ENCODE data around the gene WFDC1.
"Not testable (repeated sequence)": the region's sequence is repeated elsewhere in the genome, so short reads cannot be mapped to it uniquely, and the experiment has no call there.

WFDC1 gene

DNA sequence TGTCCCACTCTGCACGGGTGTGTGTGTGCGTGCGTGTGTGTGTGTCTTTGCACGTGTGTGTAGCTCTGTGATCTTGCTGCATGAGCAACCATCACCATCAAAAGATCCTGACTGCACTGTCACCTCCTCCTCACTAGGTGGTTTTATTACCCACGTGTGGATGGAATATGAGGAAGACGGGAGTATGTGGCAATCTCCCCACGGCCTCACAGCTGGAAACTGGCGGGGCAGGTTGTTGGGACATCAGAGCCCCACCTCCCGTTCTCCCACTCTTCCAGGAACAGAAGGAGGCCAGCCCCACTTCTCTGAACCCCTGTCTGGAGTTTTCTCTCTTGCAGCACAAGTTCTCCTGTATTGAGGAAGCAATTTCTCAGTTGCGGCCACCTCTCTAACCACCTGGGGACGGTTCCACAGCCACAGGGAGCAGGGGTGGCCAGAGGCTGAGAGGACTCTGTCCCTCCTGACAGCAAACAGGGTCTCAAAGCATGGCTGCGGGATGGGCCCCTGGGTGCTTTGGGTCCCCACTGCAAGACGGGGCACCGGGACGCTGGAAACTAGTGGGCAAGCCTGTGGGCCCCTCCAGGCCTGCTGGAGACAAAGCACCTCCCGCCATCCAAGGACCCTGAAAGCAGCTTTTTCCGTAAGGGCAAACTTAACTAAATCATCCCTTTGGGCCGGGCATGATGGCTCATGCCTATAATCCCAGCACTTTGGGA is 45.8 kb downstream of the WFDC1 start:
- H3K79me2 ChIP-seq (ENCODE audit: insufficient read depth, low read length): no peaks in the 10 kb centered on the region
- no peak overlapping the region for H3K27ac ChIP-seq (ENCODE audit: low read length)
- H3K4me1 ChIP-seq (ENCODE audit: insufficient read depth, low read length): no peaks in the 10 kb centered on the region
- no peak overlapping the region for H3K4me2 ChIP-seq (ENCODE audit: insufficient read depth, low read length)
- H4K20me1 ChIP-seq (ENCODE audit: insufficient read depth, low read length): peaks cover 3% of the 10 kb centered on the region; the same call in 1 of the 2 replicates
- TF ChIP-seq, protein P1, sequence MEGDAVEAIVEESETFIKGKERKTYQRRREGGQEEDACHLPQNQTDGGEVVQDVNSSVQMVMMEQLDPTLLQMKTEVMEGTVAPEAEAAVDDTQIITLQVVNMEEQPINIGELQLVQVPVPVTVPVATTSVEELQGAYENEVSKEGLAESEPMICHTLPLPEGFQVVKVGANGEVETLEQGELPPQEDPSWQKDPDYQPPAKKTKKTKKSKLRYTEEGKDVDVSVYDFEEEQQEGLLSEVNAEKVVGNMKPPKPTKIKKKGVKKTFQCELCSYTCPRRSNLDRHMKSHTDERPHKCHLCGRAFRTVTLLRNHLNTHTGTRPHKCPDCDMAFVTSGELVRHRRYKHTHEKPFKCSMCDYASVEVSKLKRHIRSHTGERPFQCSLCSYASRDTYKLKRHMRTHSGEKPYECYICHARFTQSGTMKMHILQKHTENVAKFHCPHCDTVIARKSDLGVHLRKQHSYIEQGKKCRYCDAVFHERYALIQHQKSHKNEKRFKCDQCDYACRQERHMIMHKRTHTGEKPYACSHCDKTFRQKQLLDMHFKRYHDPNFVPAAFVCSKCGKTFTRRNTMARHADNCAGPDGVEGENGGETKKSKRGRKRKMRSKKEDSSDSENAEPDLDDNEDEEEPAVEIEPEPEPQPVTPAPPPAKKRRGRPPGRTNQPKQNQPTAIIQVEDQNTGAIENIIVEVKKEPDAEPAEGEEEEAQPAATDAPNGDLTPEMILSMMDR (IDR thresholded peaks at IDR 0.05; ENCODE audit: borderline replicate concordance, extremely low read depth, low read length, poor library complexity, severe bottlenecking): no peak
- no peak for TF ChIP-seq EZH2 (IDR thresholded peaks at IDR 0.05; ENCODE audit: borderline replicate concordance, low read depth, low read length, severe bottlenecking)
- ATAC-seq (ENCODE audit: insufficient read depth, low read depth) (no peak), DNase-seq (no peak)
- no peaks in the 10 kb centered on the region for H3K36me3 ChIP-seq (ENCODE audit: insufficient read depth, low read length)
- no peak overlapping the region for H2AFZ ChIP-seq (ENCODE audit: low read depth, low read length)
- H3K4me3 ChIP-seq (ENCODE audit: low read depth in 1 of 2, low read length in 2 of 2): no peak overlapping the region
- H3K27me3 ChIP-seq (ENCODE audit: insufficient read depth, low read length, poor library complexity): peaks cover 6% of the 10 kb centered on the region
- H3K9ac ChIP-seq (ENCODE audit: low read depth, low read length): no peak overlapping the region
- H3K9me3 ChIP-seq (ENCODE audit: insufficient read depth, low read length, severe bottlenecking): no peaks in the 10 kb centered on the region

DNA sequence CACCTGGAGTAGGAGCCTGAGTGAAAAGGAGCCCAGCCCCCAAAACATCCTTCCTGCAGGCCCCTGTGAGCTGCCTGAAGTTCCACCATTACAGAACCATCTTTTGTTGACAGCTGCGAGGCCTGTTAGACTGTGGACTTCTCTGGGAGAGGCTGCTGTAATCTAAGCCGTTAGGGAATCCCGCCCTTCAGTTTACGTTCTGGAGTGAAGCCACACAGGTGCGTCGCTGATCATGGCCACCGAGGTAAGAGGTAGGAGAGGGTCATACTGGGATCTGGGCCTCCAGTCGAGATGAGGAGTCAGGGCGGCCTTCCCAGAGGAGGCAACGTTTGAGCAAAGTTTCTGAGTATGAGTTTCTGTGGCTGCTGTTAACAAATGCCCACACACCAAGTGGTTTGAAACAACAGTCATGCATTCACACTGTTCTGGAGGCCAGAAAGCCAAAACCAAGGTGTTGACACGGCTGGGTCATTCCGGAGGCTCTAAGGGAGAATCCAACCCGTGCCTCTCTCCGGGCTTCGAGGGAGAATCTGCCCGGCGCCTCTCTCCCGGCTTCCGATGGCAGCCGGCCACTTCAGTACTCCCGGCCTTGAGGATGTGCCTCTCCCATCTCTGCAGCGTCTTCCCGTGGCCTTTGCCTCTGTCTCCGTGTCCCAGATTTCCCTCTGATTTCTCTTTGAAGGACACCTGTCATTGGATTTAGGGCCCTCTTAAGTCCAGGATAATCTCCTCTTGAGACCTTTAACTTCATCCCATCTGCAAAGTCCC is 47.0 kb downstream of the WFDC1 start:
- Histone ChIP-seq H3K36me3 (ENCODE audit: insufficient read depth, low read length) (no peaks in the 10 kb centered on the region), H2AFZ (ENCODE audit: low read depth, low read length) (no peak overlapping the region), H3K4me2 (ENCODE audit: insufficient read depth, low read length) (no peak overlapping the region), H3K27me3 (ENCODE audit: insufficient read depth, low read length, poor library complexity) (peaks cover 6% of the 10 kb centered on the region), H3K9ac (ENCODE audit: low read depth, low read length) (no peak overlapping the region), H3K4me1 (ENCODE audit: insufficient read depth, low read length) (no peaks in the 10 kb centered on the region), H4K20me1 (ENCODE audit: insufficient read depth, low read length) (peaks cover 3% of the 10 kb centered on the region; the same call in 1 of the 2 replicates), H3K79me2 (ENCODE audit: insufficient read depth, low read length) (no peaks in the 10 kb centered on the region), H3K27ac (ENCODE audit: low read length) (no peak overlapping the region), H3K9me3 (ENCODE audit: insufficient read depth, low read length, severe bottlenecking) (no peaks in the 10 kb centered on the region), H3K4me3 (ENCODE audit: low read depth in 1 of 2, low read length in 2 of 2) (no peak overlapping the region)
- no peak for TF ChIP-seq EZH2 (IDR thresholded peaks at IDR 0.05; ENCODE audit: borderline replicate concordance, low read depth, low read length, severe bottlenecking)
- TF ChIP-seq, protein P1 (IDR thresholded peaks at IDR 0.05; ENCODE audit: borderline replicate concordance, extremely low read depth, low read length, poor library complexity, severe bottlenecking): no peak
- ATAC-seq (ENCODE audit: insufficient read depth, low read depth): no peak
- DNase-seq: no peak

DNA sequence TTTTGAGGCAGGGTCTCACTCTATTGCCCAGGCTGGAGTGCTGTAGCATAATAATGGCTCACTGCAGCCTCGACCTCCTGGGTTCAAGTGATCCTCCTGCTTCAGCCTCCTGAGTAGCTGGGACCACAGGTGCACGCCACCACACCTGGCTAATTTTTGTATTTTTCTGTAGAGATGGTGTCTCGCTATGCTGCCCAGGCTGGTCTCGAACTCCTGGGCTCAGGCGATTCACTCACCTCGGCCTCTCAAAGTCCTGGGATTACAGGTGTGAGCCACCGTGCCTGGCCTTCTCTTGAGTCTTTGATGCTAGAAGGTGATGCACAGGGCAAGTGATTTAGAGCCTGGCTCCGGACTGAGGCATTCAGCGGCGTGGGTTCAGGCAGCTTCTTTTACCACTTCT is 49.1 kb downstream of the WFDC1 start:
- ATAC-seq (ENCODE audit: insufficient read depth, low read depth); H3K27me3 ChIP-seq (ENCODE audit: insufficient read depth, low read length, poor library complexity); H3K4me2 ChIP-seq (ENCODE audit: insufficient read depth, low read length); H2AFZ ChIP-seq (ENCODE audit: low read depth, low read length); H4K20me1 ChIP-seq (ENCODE audit: insufficient read depth, low read length); H3K27ac ChIP-seq (ENCODE audit: low read length); DNase-seq; H3K4me1 ChIP-seq (ENCODE audit: insufficient read depth, low read length); H3K9ac ChIP-seq (ENCODE audit: low read depth, low read length); H3K9me3 ChIP-seq (ENCODE audit: insufficient read depth, low read length, severe bottlenecking); H3K4me3 ChIP-seq (ENCODE audit: low read depth in 1 of 2, low read length in 2 of 2); H3K36me3 ChIP-seq (ENCODE audit: insufficient read depth, low read length); H3K79me2 ChIP-seq (ENCODE audit: insufficient read depth, low read length): not testable (repeated sequence)

DNA sequence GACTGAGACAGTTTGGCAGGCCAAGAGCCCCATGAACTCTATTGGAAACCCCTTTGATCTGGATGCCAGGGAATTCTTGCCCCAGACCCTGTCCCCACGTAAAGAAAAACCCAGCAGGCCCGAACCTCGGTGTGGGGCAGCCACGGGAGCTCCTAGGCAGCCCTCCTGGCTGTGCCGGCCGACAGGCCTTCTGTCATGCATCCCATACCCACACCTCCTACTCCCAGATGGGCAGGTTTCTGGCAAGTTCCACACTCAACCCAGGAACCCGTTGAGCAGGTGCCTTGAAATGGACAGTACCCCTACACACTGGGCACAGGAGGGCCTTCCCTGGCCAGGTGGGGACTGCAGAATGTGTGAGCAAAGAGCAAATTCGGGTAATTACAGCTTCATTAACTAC is 50.1 kb downstream of the WFDC1 start:
- no peak overlapping the region for H3K4me3 ChIP-seq (ENCODE audit: low read depth in 1 of 2, low read length in 2 of 2)
- DNase-seq (no peak), ATAC-seq (ENCODE audit: insufficient read depth, low read depth) (no peak)
- H3K4me1 ChIP-seq (ENCODE audit: insufficient read depth, low read length): no peaks in the 10 kb centered on the region
- H4K20me1 ChIP-seq (ENCODE audit: insufficient read depth, low read length): peaks cover 3% of the 10 kb centered on the region; the same call in 1 of the 2 replicates
- H3K9ac ChIP-seq (ENCODE audit: low read depth, low read length): no peak overlapping the region
- H3K27ac ChIP-seq (ENCODE audit: low read length): no peak overlapping the region
- H3K4me2 ChIP-seq (ENCODE audit: insufficient read depth, low read length): no peak overlapping the region
- no peaks in the 10 kb centered on the region for H3K79me2 ChIP-seq (ENCODE audit: insufficient read depth, low read length)
- H2AFZ ChIP-seq (ENCODE audit: low read depth, low read length): no peak overlapping the region
- H3K9me3 ChIP-seq (ENCODE audit: insufficient read depth, low read length, severe bottlenecking): no peaks in the 10 kb centered on the region
- TF ChIP-seq EZH2 (IDR thresholded peaks at IDR 0.05; ENCODE audit: borderline replicate concordance, low read depth, low read length, severe bottlenecking): no peak
- TF ChIP-seq, protein P1 (IDR thresholded peaks at IDR 0.05; ENCODE audit: borderline replicate concordance, extremely low read depth, low read length, poor library complexity, severe bottlenecking): no peak
- H3K36me3 ChIP-seq (ENCODE audit: insufficient read depth, low read length): no peaks in the 10 kb centered on the region
- H3K27me3 ChIP-seq (ENCODE audit: insufficient read depth, low read length, poor library complexity): peaks cover 6% of the 10 kb centered on the region

All from DND-41 (cell line).